HEK293 (cell line): ENCODE results near the gene WHRN.

Experiments
- CTCF ChIA-PET: fragments of 350-600 bp; formaldehyde crosslinking; extraction: SDS; loops from one replicate; lab custom pipeline; 2021; ENCODE audit warnings: antibody characterized with exemption; lab: Yijun Ruan, JAX
- POLR2A ChIA-PET: fragments of 300-600 bp; formaldehyde crosslinking; extraction: SDS; loops from one replicate; lab custom pipeline; 2020; ENCODE audit warnings: antibody characterized with exemption, inconsistent platforms; lab: Yijun Ruan, JAX
- H3K27ac ChIP-seq: fragments of 200-500 bp; sonication (Bioruptor generic); 2 replicates; pipeline ENCODE4 v1.5.1; 2014; ENCODE audit warnings: low read depth, low read length, control low read depth, inconsistent platforms; ENCODE audit errors: extremely low read depth
- H3K36me3 ChIP-seq, 2 experiments: fragments of 200-500 bp in 1 of 2; sonication (Bioruptor generic) in 1 of 2; 1 replicate in 1 of 2; 2 replicates in 1 of 2; pipeline ENCODE4 v1.5.1; 2014 to 2017; ENCODE audit warnings: inconsistent platforms in 2 of 2, low read length in 2 of 2; ENCODE audit not compliant: control insufficient read depth in 2 of 2, insufficient read depth in 1 of 2
- H3K4me1 ChIP-seq: fragments of 200-500 bp; sonication (Bioruptor generic); 2 replicates; pipeline ENCODE4 v1.5.1; 2014; ENCODE audit warnings: mild to moderate bottlenecking, low read length, inconsistent platforms; ENCODE audit not compliant: control insufficient read depth, insufficient read depth
- H3K4me3 ChIP-seq: 2 replicates; pipeline ENCODE4 v1.5.1; 2011; ENCODE audit warnings: low read depth, mild to moderate bottlenecking, control low read depth, low read length, moderate library complexity
- H3K9me3 ChIP-seq: fragments of 200-500 bp; sonication (Bioruptor generic); 2 replicates; pipeline ENCODE4 v1.5.1; 2014; ENCODE audit warnings: low read depth, low read length, inconsistent platforms; ENCODE audit not compliant: control insufficient read depth, insufficient read depth
- CTCF ChIP-seq: fragments of 450-650 bp; formaldehyde crosslinking; IDR thresholded peaks from 2 replicates; pipeline ENCODE4 v1.5.1; 2016; ENCODE audit warnings: missing biosample characterization, missing genetic modification characterization
- IKZF3 ChIP-seq: fragments of 450-650 bp; IDR thresholded peaks from 2 replicates; pipeline ENCODE4 v1.5.0; 2018; ENCODE audit warnings: missing biosample characterization, mild to moderate bottlenecking, missing genetic modification characterization, moderate library complexity
- KLF7 ChIP-seq: fragments of 450-650 bp; formaldehyde crosslinking; IDR thresholded peaks from 2 replicates; pipeline ENCODE4 v1.5.1; 2016; ENCODE audit warnings: missing biosample characterization, missing genetic modification characterization, borderline replicate concordance
- KLF9 ChIP-seq: fragments of 450-650 bp; formaldehyde crosslinking; IDR thresholded peaks from 2 replicates; pipeline ENCODE4 v1.5.1; 2016; ENCODE audit warnings: missing biosample characterization, missing genetic modification characterization, low read depth
- OVOL3 ChIP-seq: fragments of 450-650 bp; formaldehyde crosslinking; IDR thresholded peaks from 2 replicates; pipeline ENCODE4 v1.5.1; 2016; ENCODE audit warnings: missing biosample characterization, missing genetic modification characterization
- PRDM1 ChIP-seq: fragments of 450-650 bp; formaldehyde crosslinking; IDR thresholded peaks from 2 replicates; pipeline ENCODE4; 2016; ENCODE audit warnings: missing biosample characterization, missing genetic modification characterization
- TCF7L2 ChIP-seq: IDR thresholded peaks from 2 replicates; pipeline ENCODE4 v1.6.1; 2011; ENCODE audit warnings: low read depth, mild to moderate bottlenecking, inconsistent platforms, low read length, moderate library complexity, borderline replicate concordance
- ZBTB17 ChIP-seq: fragments of 450-650 bp; formaldehyde crosslinking; IDR thresholded peaks from 2 replicates; pipeline ENCODE4 v1.5.1; 2016; ENCODE audit warnings: missing biosample characterization, missing genetic modification characterization
- ZBTB26 ChIP-seq: fragments of 450-650 bp; formaldehyde crosslinking; optimal IDR thresholded peaks from 2 replicates; pipeline ENCODE3; 2016; ENCODE audit warnings: missing biosample characterization, mild to moderate bottlenecking, missing genetic modification characterization
- ZBTB7A ChIP-seq: fragments of 450-650 bp; formaldehyde crosslinking; IDR thresholded peaks from 2 replicates; pipeline ENCODE4 v1.5.1; 2016; ENCODE audit warnings: low read depth, missing biosample characterization, missing genetic modification characterization
- ZBTB8A ChIP-seq: fragments of 450-650 bp; formaldehyde crosslinking; IDR thresholded peaks from 2 replicates; pipeline ENCODE4 v1.5.1; 2016; ENCODE audit warnings: missing biosample characterization, missing genetic modification characterization
- ZNF174 ChIP-seq: fragments of 450-650 bp; formaldehyde crosslinking; IDR thresholded peaks from 2 replicates; pipeline ENCODE4 v1.5.0; 2017; ENCODE audit warnings: missing biosample characterization, mild to moderate bottlenecking, missing genetic modification characterization
- ZNF274 ChIP-seq, 2 experiments: fragments of 200-500 bp in 1 of 2; fragments of 450-650 bp in 1 of 2; sonication (Bioruptor generic) in 1 of 2; formaldehyde crosslinking in 1 of 2; IDR thresholded peaks; 2 replicates each; pipeline versions ENCODE4 v1.5.1 to v1.6.1; 2014 to 2016; ENCODE audit warnings: borderline replicate concordance in 1 of 2, inconsistent platforms in 1 of 2, low read length in 1 of 2, missing biosample characterization in 1 of 2, missing genetic modification characterization in 1 of 2
- ZNF350 ChIP-seq: fragments of 450-650 bp; formaldehyde crosslinking; IDR thresholded peaks from 2 replicates; pipeline ENCODE4 v1.5.0; 2017; ENCODE audit warnings: missing biosample characterization, mild to moderate bottlenecking, missing genetic modification characterization
- ZNF37A ChIP-seq: fragments of 450-650 bp; IDR thresholded peaks from 2 replicates; pipeline ENCODE4 v1.5.1; 2018; ENCODE audit warnings: missing biosample characterization, missing genetic modification characterization
- ZNF423 ChIP-seq: fragments of 450-650 bp; formaldehyde crosslinking; IDR thresholded peaks from 2 replicates; pipeline ENCODE4 v1.5.1; 2016; ENCODE audit warnings: missing biosample characterization, missing genetic modification characterization
- ZNF426 ChIP-seq: fragments of 450-650 bp; formaldehyde crosslinking; IDR thresholded peaks from 2 replicates; pipeline ENCODE4 v1.5.1; 2017; ENCODE audit warnings: missing biosample characterization, missing genetic modification characterization, mild to moderate bottlenecking, inconsistent platforms, moderate library complexity
- ZNF530 ChIP-seq: fragments of 450-650 bp; formaldehyde crosslinking; IDR thresholded peaks from 2 replicates; pipeline ENCODE4 v1.5.1; 2016; ENCODE audit warnings: low read depth, missing biosample characterization, missing genetic modification characterization
- ZNF555 ChIP-seq: fragments of 450-650 bp; formaldehyde crosslinking; conservative IDR thresholded peaks from 2 replicates; pipeline ENCODE4 v1.5.1; 2017; ENCODE audit warnings: missing biosample characterization, mild to moderate bottlenecking, missing genetic modification characterization, inconsistent platforms
- ZNF645 ChIP-seq: fragments of 450-650 bp; formaldehyde crosslinking; IDR thresholded peaks from 2 replicates; pipeline ENCODE4; 2016; ENCODE audit warnings: missing biosample characterization, missing genetic modification characterization
- ZNF654 ChIP-seq: fragments of 450-650 bp; formaldehyde crosslinking; IDR thresholded peaks from 2 replicates; pipeline ENCODE4 v1.5.1; 2016; ENCODE audit warnings: low read depth, missing biosample characterization, missing genetic modification characterization
- ZNF677 ChIP-seq: fragments of 450-650 bp; IDR thresholded peaks from 2 replicates; pipeline ENCODE4 v1.5.0; 2018; ENCODE audit warnings: missing biosample characterization, mild to moderate bottlenecking, missing genetic modification characterization, moderate library complexity
- ZNF707 ChIP-seq: fragments of 450-650 bp; formaldehyde crosslinking; IDR thresholded peaks from 2 replicates; pipeline ENCODE4 v1.5.1; 2016; ENCODE audit warnings: missing biosample characterization, missing genetic modification characterization
- ZNF843 ChIP-seq: fragments of 450-650 bp; formaldehyde crosslinking; IDR thresholded peaks from 2 replicates; pipeline ENCODE4 v1.5.1; 2016; ENCODE audit warnings: missing biosample characterization, missing genetic modification characterization
- ZSCAN5A ChIP-seq: fragments of 450-650 bp; formaldehyde crosslinking; IDR thresholded peaks from 2 replicates; pipeline ENCODE4 v1.5.1; 2016; ENCODE audit warnings: missing biosample characterization, missing genetic modification characterization

Gene WHRN

GRCh38 chr9:114513055-114513958 lies 8.0 kb upstream of the WHRN start (continued):
- TF ChIP-seq ZNF530 (tag by site-specific recombination) (no peak), ZBTB8A (tag by site-specific recombination) (no peak), ZNF677 (tag by site-specific recombination) (no peak), ZNF274 (IDR thresholded peaks at IDR 0.05; ENCODE audit: low read length) (no peak), ZNF274 (tag by site-specific recombination; IDR thresholded peaks at IDR 0.05; ENCODE audit: borderline replicate concordance) (no peak)

GRCh38 chr9:114511978-114512874 lies 7.0 kb upstream of the WHRN start:
- POLR2A ChIA-PET = interaction anchor here (1.1 kb wide), 1 partner anchor 75 kb away, joined by 3 read pairs; the partner anchor contains the start of gene ATP6V1G1
- no peaks in the 10 kb centered on the region for H3K36me3 ChIP-seq
- no peaks in the 10 kb centered on the region for H3K4me1 ChIP-seq
- no peak overlapping the region for H3K4me3 ChIP-seq
- no peak for TF ChIP-seq ZBTB26
- TF ChIP-seq KLF9 (tag by site-specific recombination) = no peak
- TF ChIP-seq ZNF423 (tag by site-specific recombination) = no peak
- TF ChIP-seq ZNF426 (tag by site-specific recombination) = no peak
- no peak for TF ChIP-seq ZNF555 (tag by site-specific recombination)
- CTCF ChIA-PET = no interaction called here
- H3K9me3 ChIP-seq = no peaks in the 10 kb centered on the region
- no peak overlapping the region for H3K27ac ChIP-seq

GRCh38 chr9:114507726-114508125 lies 2.5 kb upstream of the WHRN start:
- TF ChIP-seq ZNF37A (tag by site-specific recombination) = no peak
- TF ChIP-seq ZNF645 = no peak
- no peak for TF ChIP-seq ZBTB7A (tag by site-specific recombination)
- TF ChIP-seq OVOL3 = no peak
- no peak for TF ChIP-seq KLF7 (tag by site-specific recombination)
- TF ChIP-seq IKZF3 (tag by site-specific recombination) = no peak
- TF ChIP-seq ZNF174 (tag by site-specific recombination) = no peak
- TF ChIP-seq TCF7L2 = no peak
- no peak for TF ChIP-seq ZNF350
- no peak for TF ChIP-seq ZNF707 (tag by site-specific recombination)
- TF ChIP-seq ZSCAN5A (tag by site-specific recombination) = no peak
- no peak for TF ChIP-seq ZNF423 (tag by site-specific recombination)
- peak; percentile 19; the same call in 1 of the 2 replicates for TF ChIP-seq CTCF (tag by site-specific recombination)
- 0 out of 2 replicates have a peak, but pooled peaks have one; percentile 34 for TF ChIP-seq PRDM1 (tag by site-specific recombination)
- TF ChIP-seq ZNF843 = no peak
- TF ChIP-seq ZNF654 (tag by site-specific recombination) = peak; percentile 28
- TF ChIP-seq ZBTB17 (tag by site-specific recombination) = no peak
- CTCF ChIA-PET = interaction anchor here (0.6 to 2.3 kb wide), 19 partner anchors 9 to 397 kb away, joined by 3 to 21 read pairs (median 4); no protein-coding TSS in a partner anchor

More at GRCh38 chr9:114507726-114508125, 2.5 kb upstream of the WHRN start:
- no peaks in the 10 kb centered on the region for H3K36me3 ChIP-seq
- H3K4me3 ChIP-seq = no peak overlapping the region
- peaks cover 8% of the 10 kb centered on the region for H3K4me1 ChIP-seq
- POLR2A ChIA-PET = interaction anchor here (1.7 kb wide), 1 partner anchor 80 kb away, joined by 5 read pairs; the partner anchor contains the start of gene ATP6V1G1
- H3K9me3 ChIP-seq = no peaks in the 10 kb centered on the region
- H3K27ac ChIP-seq = no peak overlapping the region
